Heart left ventricle (tissue), 13 donors: ENCODE results near the gene MRPS24.

Source experiments
- POLR2A ChIP-seq, 2 donors: fragments of 450-650 bp; IDR thresholded peaks; one replicate each; pipeline ENCODE4 v1.6.1; 2017; ENCODE audit warnings: antibody characterized with exemption in 2 of 2, mild to moderate bottlenecking in 2 of 2, moderate library complexity in 2 of 2
- TF ChIP-seq, protein P1 (sequence below), 12 donors: fragments of 200-600 bp; sonication (generic) in 4 of 12; IDR thresholded peaks; one replicate each; pipeline versions ENCODE4 v1.5.0 to v1.8.0; 2018 to 2022; ENCODE audit warnings: antibody characterized with exemption in 12 of 12, mild to moderate bottlenecking in 5 of 12
- donor health status: ischemic (EF 13 %, LVEDD 7.1; RV severe dilation, severe dysfunction).
- donor health status: DM: no; HTN: yes; CAD: no.
- donor health status: DM: no; HTN: no; CAD: no.
- donor health status: ischemic (EF 25% LVEDD 6.9; RV normal size, moderate dysfunction).
- donor health status: ischemic (EF 25% LVEDD 5.7; RV mildly dilated, moderate dysfunction).
- donor health status: ischemic (EF 35%, LVEDD 5.7; RV mildly dilated, moderate dysfunction).
- donor health status: nonischemic (EF 11% LVEDD 7.7; RV severe dilation, severe dysfunction).
- donor health status: DM: yes; HTN: yes; CAD: no.
- donor health status: PGD.
- donor health status: ischemic (EF 29% LVEDD 5.4; RV normal size, mild dysfunction).
- donor health status: nonischemic (EF 23%, LVEDD 6.1; RV moderate dilation, normal function).

DNA sequence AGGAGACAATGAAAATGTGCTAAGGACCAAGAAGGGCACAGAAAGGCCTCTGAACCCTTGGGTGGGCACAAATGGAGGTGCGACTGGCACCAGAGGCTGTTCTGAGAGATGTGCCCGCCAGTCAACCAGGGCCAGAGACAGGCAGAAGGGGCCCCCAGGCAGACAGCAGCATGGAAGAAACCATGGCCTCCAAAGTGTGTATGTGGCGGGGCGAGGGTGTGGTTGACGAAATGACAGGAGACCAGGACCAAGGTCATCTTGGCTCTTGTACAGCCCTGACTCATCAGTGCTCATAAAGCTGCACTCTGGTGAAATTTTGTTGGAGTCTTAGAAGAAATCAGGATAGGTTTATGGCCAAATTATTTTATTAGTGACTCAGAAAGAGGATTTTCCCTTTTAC lies 4.0 kb upstream of the MRPS24 start:
- TF ChIP-seq, protein P1, sequence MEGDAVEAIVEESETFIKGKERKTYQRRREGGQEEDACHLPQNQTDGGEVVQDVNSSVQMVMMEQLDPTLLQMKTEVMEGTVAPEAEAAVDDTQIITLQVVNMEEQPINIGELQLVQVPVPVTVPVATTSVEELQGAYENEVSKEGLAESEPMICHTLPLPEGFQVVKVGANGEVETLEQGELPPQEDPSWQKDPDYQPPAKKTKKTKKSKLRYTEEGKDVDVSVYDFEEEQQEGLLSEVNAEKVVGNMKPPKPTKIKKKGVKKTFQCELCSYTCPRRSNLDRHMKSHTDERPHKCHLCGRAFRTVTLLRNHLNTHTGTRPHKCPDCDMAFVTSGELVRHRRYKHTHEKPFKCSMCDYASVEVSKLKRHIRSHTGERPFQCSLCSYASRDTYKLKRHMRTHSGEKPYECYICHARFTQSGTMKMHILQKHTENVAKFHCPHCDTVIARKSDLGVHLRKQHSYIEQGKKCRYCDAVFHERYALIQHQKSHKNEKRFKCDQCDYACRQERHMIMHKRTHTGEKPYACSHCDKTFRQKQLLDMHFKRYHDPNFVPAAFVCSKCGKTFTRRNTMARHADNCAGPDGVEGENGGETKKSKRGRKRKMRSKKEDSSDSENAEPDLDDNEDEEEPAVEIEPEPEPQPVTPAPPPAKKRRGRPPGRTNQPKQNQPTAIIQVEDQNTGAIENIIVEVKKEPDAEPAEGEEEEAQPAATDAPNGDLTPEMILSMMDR (IDR thresholded peaks at IDR 0.05), result no peak
- TF ChIP-seq POLR2A (IDR thresholded peaks at IDR 0.05), result no peak
